Gastroesophageal sphincter (tissue), 3 donors: ENCODE measurements around the gene NPIPA2.
"Not testable (repeated sequence)": the region's sequence is repeated elsewhere in the genome, so short reads cannot be mapped to it uniquely, and the experiment has no call there.

Experiments used
- EP300 ChIP-seq: sonication (generic); formaldehyde crosslinking; IDR thresholded peaks from one replicate; pipeline ENCODE4 v1.6.1; 2017; ENCODE audit warnings: antibody characterized with exemption, mild to moderate bottlenecking
- POLR2A ChIP-seq, 2 donors: fragments of 450-650 bp; IDR thresholded peaks; one replicate each; pipeline ENCODE4 v1.6.1; 2017; ENCODE audit warnings: antibody characterized with exemption in 2 of 2, mild to moderate bottlenecking in 2 of 2, moderate library complexity in 1 of 2
- POLR2AphosphoS5 ChIP-seq: sonication (generic); formaldehyde crosslinking; IDR thresholded peaks from one replicate; pipeline ENCODE4 v1.6.1; 2017; ENCODE audit warnings: antibody characterized with exemption
- TF ChIP-seq, protein P1 (sequence below), 4 experiments: fragments of 200-600 bp in 2 of 4; fragments of 450-650 bp in 2 of 4; sonication (generic) in 1 of 4; IDR thresholded peaks; one replicate each; pipeline ENCODE4 v1.5.1; 2017 to 2019; ENCODE audit warnings: antibody characterized with exemption in 4 of 4, mild to moderate bottlenecking in 2 of 4, moderate library complexity in 2 of 4

DNA sequence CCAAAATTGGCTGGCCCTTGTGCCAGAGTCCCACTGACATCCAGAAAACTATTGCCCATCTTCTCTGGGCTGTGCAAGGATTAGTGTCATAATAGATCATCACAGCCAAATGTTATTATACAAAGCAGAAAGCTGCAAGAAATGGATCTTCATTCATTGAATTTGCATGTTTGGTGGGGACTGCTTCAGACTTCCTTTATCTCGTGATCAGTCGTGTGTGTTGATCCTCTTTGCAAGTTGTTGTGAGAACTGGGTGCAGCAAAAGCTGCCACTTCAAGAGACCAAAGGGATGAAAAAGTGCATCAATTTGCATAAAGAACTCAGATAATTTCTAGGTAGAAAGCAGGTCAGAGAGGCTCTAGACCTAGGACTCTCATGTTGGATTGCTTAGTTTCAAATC is 61.2 kb downstream of the NPIPA2 start:
- TF ChIP-seq, protein P1, sequence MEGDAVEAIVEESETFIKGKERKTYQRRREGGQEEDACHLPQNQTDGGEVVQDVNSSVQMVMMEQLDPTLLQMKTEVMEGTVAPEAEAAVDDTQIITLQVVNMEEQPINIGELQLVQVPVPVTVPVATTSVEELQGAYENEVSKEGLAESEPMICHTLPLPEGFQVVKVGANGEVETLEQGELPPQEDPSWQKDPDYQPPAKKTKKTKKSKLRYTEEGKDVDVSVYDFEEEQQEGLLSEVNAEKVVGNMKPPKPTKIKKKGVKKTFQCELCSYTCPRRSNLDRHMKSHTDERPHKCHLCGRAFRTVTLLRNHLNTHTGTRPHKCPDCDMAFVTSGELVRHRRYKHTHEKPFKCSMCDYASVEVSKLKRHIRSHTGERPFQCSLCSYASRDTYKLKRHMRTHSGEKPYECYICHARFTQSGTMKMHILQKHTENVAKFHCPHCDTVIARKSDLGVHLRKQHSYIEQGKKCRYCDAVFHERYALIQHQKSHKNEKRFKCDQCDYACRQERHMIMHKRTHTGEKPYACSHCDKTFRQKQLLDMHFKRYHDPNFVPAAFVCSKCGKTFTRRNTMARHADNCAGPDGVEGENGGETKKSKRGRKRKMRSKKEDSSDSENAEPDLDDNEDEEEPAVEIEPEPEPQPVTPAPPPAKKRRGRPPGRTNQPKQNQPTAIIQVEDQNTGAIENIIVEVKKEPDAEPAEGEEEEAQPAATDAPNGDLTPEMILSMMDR (IDR thresholded peaks at IDR 0.05) = not testable (repeated sequence)
- not testable (repeated sequence) for TF ChIP-seq POLR2A (IDR thresholded peaks at IDR 0.05); POLR2AphosphoS5; EP300
